Calu3 (cell line): ENCODE results near the gene CFAP20DC. TPM values are rescaled to one million over a fixed set of nuclear protein-coding genes. Genes with fewer than 3 reads are reported as not detected.
"Not testable (repeated sequence)": the region's sequence is repeated elsewhere in the genome, so short reads cannot be mapped to it uniquely, and the experiment has no call there.

ENCODE experiments used
- BruUV-seq: library from RNA; stranded (reverse); fragments of 400-500 nt; replicated peaks from 2 replicates; lab custom pipeline; 2021; lab: Mats Ljungman, UMichigan
- CTCF ChIA-PET: fragments of 300-600 bp; sonication (Branson Sonifier 250); formaldehyde crosslinking; loops from one replicate; lab custom pipeline; 2022; ENCODE audit warnings: antibody characterized with exemption; lab: Charles Lee
- DNase-seq: peaks from one replicate; pipeline ENCODE4 v3.0.0; 2022
- H3K27ac Mint-ChIP-seq: one replicate; pipeline ENCODE4 v1.8.0; 2022; ENCODE audit warnings: mixed read lengths; ENCODE audit not compliant: unreplicated experiment
- H3K27me3 Mint-ChIP-seq: one replicate; pipeline ENCODE4 v1.8.0; 2022; ENCODE audit warnings: mixed read lengths; ENCODE audit not compliant: unreplicated experiment
- H3K36me3 Mint-ChIP-seq: one replicate; pipeline ENCODE4 v1.8.0; 2022; ENCODE audit warnings: mild to moderate bottlenecking, moderate library complexity, mixed read lengths; ENCODE audit not compliant: insufficient read depth, unreplicated experiment
- H3K4me1 Mint-ChIP-seq: one replicate; pipeline ENCODE4 v1.8.0; 2022; ENCODE audit warnings: mild to moderate bottlenecking, low read depth, mixed read lengths; ENCODE audit not compliant: unreplicated experiment
- H3K4me3 Mint-ChIP-seq: one replicate; pipeline ENCODE4 v1.8.0; 2022; ENCODE audit warnings: mild to moderate bottlenecking, low read depth, moderate library complexity, mixed read lengths; ENCODE audit not compliant: unreplicated experiment
- H3K9me3 Mint-ChIP-seq: one replicate; pipeline ENCODE4 v1.8.0; 2022; ENCODE audit warnings: low read depth, mixed read lengths; ENCODE audit not compliant: unreplicated experiment
- CTCF ChIP-seq: fragments of 200-600 bp; IDR thresholded peaks from one replicate; pipeline ENCODE4 v1.8.0; 2022; ENCODE audit warnings: antibody characterized with exemption; ENCODE audit not compliant: unreplicated experiment
- intact Hi-C: fragments of 100-400 bp; cut with micrococcal nuclease; formaldehyde crosslinking; loops from one replicate; pipeline ENCODE4 v1.10.0; 2022; ENCODE audit not compliant: unreplicated experiment
- total RNA-seq: library from RNA; stranded (reverse); gene quantifications from 2 replicates; pipeline ENCODE4 v1.2.3, GENCODE V29; 2022

CFAP20DC gene
- total RNA-seq, 1 experiment from 2014 or later = 5.8 TPM

- H3K9me3 Mint-ChIP-seq = peaks cover 8% of the 10 kb centered on the region
These were observed 351.6 kb downstream of the CFAP20DC start for GRCh38 chr3:58698246-58698645.

GRCh38 chr3:58697561-58697960 lies 352.3 kb downstream of the CFAP20DC start:
- H3K27me3 Mint-ChIP-seq = no peaks in the 10 kb centered on the region
- no peak for DNase-seq
- H3K36me3 Mint-ChIP-seq = no peaks in the 10 kb centered on the region
- intact Hi-C loops = no loop called here
- BruUV-seq = no TSS peak
- H3K27ac Mint-ChIP-seq = no peak overlapping the region
- CTCF ChIA-PET = no interaction called here
- no peaks in the 10 kb centered on the region for H3K4me1 Mint-ChIP-seq
- peaks cover 9% of the 10 kb centered on the region for H3K9me3 Mint-ChIP-seq
- TF ChIP-seq CTCF = no peak
- H3K4me3 Mint-ChIP-seq = no peak overlapping the region

More at GRCh38 chr3:58698246-58698645, 351.6 kb downstream of the CFAP20DC start:
- no peak for DNase-seq
- CTCF ChIA-PET = interaction anchor here (0.6 kb wide), 1 partner anchor 199 kb away, joined by 6 read pairs; no protein-coding TSS in a partner anchor
- BruUV-seq = no TSS peak
- Mint-ChIP-seq H3K36me3 (no peaks in the 10 kb centered on the region), H3K4me1 (no peaks in the 10 kb centered on the region), H3K27ac (no peak overlapping the region), H3K4me3 (no peak overlapping the region), H3K27me3 (no peaks in the 10 kb centered on the region)
- TF ChIP-seq CTCF = no peak
- intact Hi-C loops = no loop called here

GRCh38 chr3:58696813-58697212 lies 353.0 kb downstream of the CFAP20DC start:
- H3K27me3 Mint-ChIP-seq, DNase-seq, H3K9me3 Mint-ChIP-seq, BruUV-seq, H3K36me3 Mint-ChIP-seq, CTCF ChIA-PET, H3K4me3 Mint-ChIP-seq, intact Hi-C loops, H3K27ac Mint-ChIP-seq, H3K4me1 Mint-ChIP-seq: not testable (repeated sequence)

DNA sequence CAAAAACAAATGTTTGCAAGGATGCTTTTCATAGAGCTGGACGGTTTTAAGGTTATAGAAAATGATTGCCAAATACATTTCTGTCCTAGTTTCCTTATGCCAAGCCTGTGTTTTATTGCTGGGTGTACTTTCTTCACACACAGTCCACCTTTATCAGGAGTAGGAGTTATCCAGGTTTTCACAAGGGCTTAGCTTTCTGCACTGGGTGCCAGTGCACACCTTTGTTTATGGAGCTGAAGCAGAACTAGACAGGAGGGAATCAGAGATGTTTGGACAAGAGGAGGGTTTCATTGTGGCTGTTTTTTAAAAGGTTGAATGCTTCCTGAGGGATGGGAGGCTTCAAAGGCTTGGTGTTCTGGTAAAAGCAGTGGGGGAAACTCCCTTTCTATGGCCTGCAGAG lies 353.7 kb downstream of the CFAP20DC start:
- H3K9me3 Mint-ChIP-seq = peaks cover 9% of the 10 kb centered on the region
- no peak overlapping the region for H3K4me3 Mint-ChIP-seq
- TF ChIP-seq CTCF = no peak
- no peaks in the 10 kb centered on the region for H3K27me3 Mint-ChIP-seq
- intact Hi-C loops = no loop called here
- CTCF ChIA-PET = no interaction called here
- no peak for DNase-seq
- no TSS peak for BruUV-seq
- no peak overlapping the region for H3K27ac Mint-ChIP-seq
- no peaks in the 10 kb centered on the region for H3K4me1 Mint-ChIP-seq
- H3K36me3 Mint-ChIP-seq = no peaks in the 10 kb centered on the region

- H3K27me3 Mint-ChIP-seq, DNase-seq, H3K36me3 Mint-ChIP-seq, H3K4me1 Mint-ChIP-seq, intact Hi-C loops, BruUV-seq, H3K27ac Mint-ChIP-seq, H3K9me3 Mint-ChIP-seq, H3K4me3 Mint-ChIP-seq, CTCF ChIA-PET: not testable (repeated sequence)
These were observed 354.5 kb downstream of the CFAP20DC start for GRCh38 chr3:58695284-58695683.
